Adipocyte (in vitro differentiated cells): ENCODE measurements around the gene TBC1D5.
"Not testable (repeated sequence)": the region's sequence is repeated elsewhere in the genome, so short reads cannot be mapped to it uniquely, and the experiment has no call there.

Experiments used
- DNase-seq: peaks from one replicate; pipeline ENCODE4 v3.0.0-alpha.2; 2015; ENCODE audit warnings: low read depth
- H3K27me3 ChIP-seq: replicated peaks from 2 replicates; pipeline ENCODE4 v1.7.0; 2013; ENCODE audit warnings: mild to moderate bottlenecking, low read length, moderate library complexity; ENCODE audit not compliant: control insufficient read depth, insufficient read depth
- H3K36me3 ChIP-seq: 2 replicates; pipeline ENCODE4 v1.7.0; 2013; ENCODE audit warnings: low read length, mild to moderate bottlenecking, moderate library complexity; ENCODE audit not compliant: control insufficient read depth, insufficient read depth, severe bottlenecking
- H3K4me1 ChIP-seq: 2 replicates; pipeline ENCODE4 v1.7.0; 2013; ENCODE audit warnings: mild to moderate bottlenecking, low read length, moderate library complexity; ENCODE audit not compliant: control insufficient read depth, insufficient read depth
- H3K4me3 ChIP-seq: 2 replicates; pipeline ENCODE4 v1.7.0; 2013; ENCODE audit warnings: mild to moderate bottlenecking, low read length, moderate library complexity
- H3K9ac ChIP-seq: 2 replicates; pipeline ENCODE4 v1.7.0; 2013; ENCODE audit warnings: mild to moderate bottlenecking, low read length, moderate library complexity
- H3K9me3 ChIP-seq: 2 replicates; pipeline ENCODE4 v1.7.0; 2013; ENCODE audit warnings: mild to moderate bottlenecking, low read length, moderate library complexity; ENCODE audit not compliant: control insufficient read depth

Gene TBC1D5

DNA sequence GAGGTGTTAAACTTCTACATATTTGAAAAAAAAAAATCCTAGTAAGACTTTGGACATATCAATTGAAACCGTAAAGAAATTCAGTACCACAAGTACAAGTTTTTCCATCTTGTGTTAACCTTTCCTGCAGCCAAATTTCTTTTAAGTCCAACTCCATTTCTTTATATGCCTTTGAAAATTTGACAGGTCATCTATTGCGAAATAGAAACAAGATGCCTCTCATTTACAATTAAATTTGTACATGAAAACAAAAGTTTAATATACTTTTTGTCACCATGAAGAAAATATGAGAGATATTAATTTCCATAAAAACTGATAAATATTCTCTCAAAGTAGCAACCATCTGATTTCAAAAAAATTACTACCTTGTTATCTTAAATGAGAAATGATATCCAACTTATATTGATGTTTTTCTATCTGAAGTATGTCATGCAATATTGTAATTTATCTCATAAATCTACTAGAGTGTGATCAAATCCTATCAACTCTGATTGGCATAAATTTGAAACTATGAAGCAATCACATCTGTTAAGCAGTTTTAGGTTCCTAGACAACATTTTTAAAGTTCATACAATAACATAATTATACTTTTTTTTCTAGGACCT is 68.2 kb downstream of the TBC1D5 start:
- H3K4me3 ChIP-seq: no peak overlapping the region
- no peaks in the 10 kb centered on the region for H3K27me3 ChIP-seq
- no peaks in the 10 kb centered on the region for H3K9me3 ChIP-seq
- DNase-seq: peak; percentile 18
- no peak overlapping the region for H3K9ac ChIP-seq
- peaks cover 9% of the 10 kb centered on the region for H3K4me1 ChIP-seq
- no peaks in the 10 kb centered on the region for H3K36me3 ChIP-seq

DNA sequence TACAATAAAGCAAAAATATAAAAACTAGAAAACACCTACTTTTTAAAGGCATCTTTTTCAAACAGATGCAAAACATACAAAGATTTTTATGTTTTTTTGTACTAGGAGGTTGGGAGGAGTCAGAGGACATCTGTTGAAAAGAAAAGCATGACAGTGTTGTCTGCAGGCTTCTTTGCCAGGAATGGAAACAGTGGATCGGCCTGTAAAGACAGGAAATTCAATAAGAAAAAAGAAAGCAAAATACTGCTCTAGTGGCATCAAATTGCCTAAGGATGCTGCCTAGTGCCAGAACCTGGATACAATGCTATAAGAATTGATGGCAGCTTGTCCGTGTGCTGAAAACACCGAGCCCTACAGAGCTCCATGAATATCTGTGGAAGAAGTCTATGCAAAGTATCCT is 69.9 kb downstream of the TBC1D5 start:
- Histone ChIP-seq H3K27me3 (no peaks in the 10 kb centered on the region), H3K36me3 (no peaks in the 10 kb centered on the region), H3K9ac (no peak overlapping the region), H3K4me3 (peak overlapping the region; percentile 5), H3K4me1 (peaks cover 5% of the 10 kb centered on the region), H3K9me3 (no peaks in the 10 kb centered on the region)
- DNase-seq: peak; percentile 38

DNA sequence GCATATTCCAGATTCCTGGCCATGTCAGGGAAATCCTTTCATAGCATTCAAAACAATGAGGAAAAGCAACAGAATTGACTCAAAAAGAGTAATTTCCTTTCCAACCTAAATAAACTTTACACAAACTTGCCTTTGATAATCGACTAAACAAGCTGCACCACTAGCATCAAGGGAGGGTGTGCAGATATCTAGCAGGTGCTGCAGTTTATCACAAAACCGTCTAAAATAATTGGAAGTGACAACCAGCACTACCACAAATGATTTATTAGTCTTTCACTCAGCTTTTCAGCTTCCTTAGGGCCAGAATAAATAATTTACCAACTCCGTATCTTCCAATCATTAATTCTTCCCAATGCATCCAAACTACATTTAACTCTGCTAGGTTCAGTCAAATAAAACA is 71.7 kb downstream of the TBC1D5 start:
- no peak for DNase-seq
- Histone ChIP-seq H3K36me3 (no peaks in the 10 kb centered on the region), H3K4me3 (no peak overlapping the region), H3K27me3 (no peaks in the 10 kb centered on the region), H3K9me3 (no peaks in the 10 kb centered on the region), H3K4me1 (peaks cover 5% of the 10 kb centered on the region), H3K9ac (no peak overlapping the region)

DNA sequence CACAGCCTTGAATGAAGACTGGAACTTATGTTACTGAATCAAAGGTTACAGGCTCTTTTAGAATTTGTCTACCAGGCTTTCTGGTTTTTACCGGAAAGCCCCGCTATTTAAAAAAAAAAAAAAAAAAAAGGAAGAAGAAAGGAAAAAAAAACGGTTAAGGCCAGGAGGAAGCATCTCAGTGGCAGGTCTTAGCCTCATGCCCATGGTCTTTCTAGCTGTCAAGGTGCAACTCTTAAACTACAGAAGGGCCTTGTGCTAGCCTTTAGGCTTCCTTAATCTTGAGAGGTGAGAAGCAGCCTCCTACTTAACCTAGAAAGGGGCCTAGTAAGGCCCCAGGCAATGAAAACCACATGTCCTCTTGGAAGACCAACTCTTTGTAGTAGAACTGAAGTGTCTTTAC is 77.5 kb downstream of the TBC1D5 start:
- H3K4me3 ChIP-seq: no peak overlapping the region
- no peaks in the 10 kb centered on the region for H3K27me3 ChIP-seq
- H3K4me1 ChIP-seq: no peaks in the 10 kb centered on the region
- DNase-seq: no peak
- H3K9me3 ChIP-seq: no peaks in the 10 kb centered on the region
- H3K9ac ChIP-seq: no peak overlapping the region
- H3K36me3 ChIP-seq: no peaks in the 10 kb centered on the region

DNA sequence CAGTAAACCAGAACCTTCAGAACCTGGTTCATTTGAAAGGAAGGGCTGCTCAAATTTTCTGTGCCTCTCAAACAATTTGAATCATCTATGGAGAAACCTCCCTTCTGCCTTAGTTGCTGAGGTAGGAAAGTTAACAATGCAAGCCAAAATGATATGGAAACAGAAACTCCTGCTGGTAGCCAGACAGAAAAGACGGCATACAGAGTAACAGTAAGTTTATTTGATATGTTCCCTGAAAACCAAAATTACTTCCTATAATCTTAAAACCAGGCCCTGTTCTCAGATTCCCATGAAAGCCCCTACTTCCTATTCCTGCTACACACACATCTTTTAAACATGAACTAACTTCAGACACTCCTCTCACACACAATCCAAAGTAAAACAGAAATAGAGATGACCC is 86.2 kb downstream of the TBC1D5 start:
- Histone ChIP-seq H3K9ac (no peak overlapping the region), H3K4me1 (no peaks in the 10 kb centered on the region), H3K36me3 (no peaks in the 10 kb centered on the region), H3K4me3 (no peak overlapping the region), H3K9me3 (no peaks in the 10 kb centered on the region), H3K27me3 (no peaks in the 10 kb centered on the region)
- DNase-seq: no peak

GRCh38 chr3:17655743-17656142 is 86.7 kb downstream of the TBC1D5 start:
- no peak overlapping the region for H3K9ac ChIP-seq
- no peaks in the 10 kb centered on the region for H3K4me1 ChIP-seq
- DNase-seq: no peak
- H3K4me3 ChIP-seq: no peak overlapping the region
- no peaks in the 10 kb centered on the region for H3K36me3 ChIP-seq
- H3K9me3 ChIP-seq: no peaks in the 10 kb centered on the region
- no peaks in the 10 kb centered on the region for H3K27me3 ChIP-seq

DNA sequence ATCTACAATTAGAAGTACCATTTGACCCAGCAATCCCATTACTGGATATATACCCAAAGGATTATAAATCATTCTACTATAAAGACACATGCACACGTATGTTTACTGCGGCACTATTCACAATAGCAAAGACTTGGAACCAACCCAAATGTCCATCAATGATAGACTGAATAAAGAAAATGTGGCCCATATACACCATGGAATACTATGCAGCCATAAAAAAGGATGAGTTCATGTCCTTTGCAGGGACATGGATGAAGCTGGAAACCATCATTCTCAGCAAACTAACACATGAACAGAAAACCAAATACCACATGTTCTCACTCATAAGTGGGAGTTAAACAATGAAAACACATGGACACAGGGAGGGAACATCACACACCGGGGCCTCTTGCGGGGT is 92.7 kb downstream of the TBC1D5 start:
- not testable (repeated sequence) for DNase-seq, H3K9ac ChIP-seq

GRCh38 chr3:17648630-17649355 is 93.6 kb downstream of the TBC1D5 start:
- not testable (repeated sequence) for H3K9ac ChIP-seq, H3K4me3 ChIP-seq, DNase-seq, H3K27me3 ChIP-seq, H3K36me3 ChIP-seq, H3K9me3 ChIP-seq
- peaks cover 12% of the 10 kb centered on the region for H3K4me1 ChIP-seq

More for the DNA sequence above, 92.7 kb downstream of the TBC1D5 start:
- H3K4me3 ChIP-seq, H3K4me1 ChIP-seq, H3K27me3 ChIP-seq, H3K36me3 ChIP-seq, H3K9me3 ChIP-seq: not testable (repeated sequence)

DNA sequence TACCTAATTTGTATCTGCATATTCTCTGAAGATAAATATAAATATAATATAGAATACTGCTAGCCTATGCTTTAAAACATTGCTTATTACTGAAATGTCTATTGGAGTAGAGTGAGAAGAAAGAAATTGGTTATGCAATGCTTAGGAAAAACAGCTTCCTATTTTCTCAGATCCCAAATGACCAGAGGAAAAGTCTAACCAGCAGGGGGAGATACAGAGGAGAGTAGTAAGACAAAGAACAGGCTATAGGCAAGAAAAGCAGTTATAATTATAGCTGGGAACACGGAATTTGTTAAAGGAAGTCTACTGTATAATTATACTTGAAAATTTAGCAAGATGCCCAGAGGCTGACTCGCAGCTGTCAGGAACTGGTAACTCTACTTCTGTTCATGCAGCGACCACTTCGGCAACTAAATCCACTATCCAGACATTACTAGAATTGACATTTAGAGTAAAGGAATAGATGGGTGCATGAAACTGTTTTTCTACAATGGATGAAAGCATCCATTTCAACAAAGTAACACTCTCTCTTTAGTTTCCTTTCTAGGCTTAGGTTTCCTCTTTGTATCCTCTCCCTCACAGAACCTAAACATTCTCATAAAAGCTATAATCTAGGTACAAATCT is 97.2 kb downstream of the TBC1D5 start:
- H3K4me3 ChIP-seq: no peak overlapping the region
- no peaks in the 10 kb centered on the region for H3K9me3 ChIP-seq
- no peak overlapping the region for H3K9ac ChIP-seq
- H3K4me1 ChIP-seq: peaks cover 32% of the 10 kb centered on the region
- DNase-seq: peak; percentile 88
- H3K27me3 ChIP-seq: no peaks in the 10 kb centered on the region
- H3K36me3 ChIP-seq: no peaks in the 10 kb centered on the region

- Histone ChIP-seq H3K9ac (no peak overlapping the region), H3K4me1 (peaks cover 47% of the 10 kb centered on the region), H3K4me3 (no peak overlapping the region), H3K36me3 (no peaks in the 10 kb centered on the region), H3K9me3 (no peaks in the 10 kb centered on the region), H3K27me3 (no peaks in the 10 kb centered on the region)
- peak; percentile 83 for DNase-seq
Observed at GRCh38 chr3:17643691-17644090, 98.7 kb downstream of the TBC1D5 start.

- no peak for DNase-seq
- Histone ChIP-seq H3K4me3 (no peak overlapping the region), H3K4me1 (peaks cover 58% of the 10 kb centered on the region), H3K27me3 (no peaks in the 10 kb centered on the region), H3K36me3 (no peaks in the 10 kb centered on the region), H3K9me3 (no peaks in the 10 kb centered on the region), H3K9ac (no peak overlapping the region)
Observed at GRCh38 chr3:17642474-17642873, 100.0 kb downstream of the TBC1D5 start.
